ENCODE measurements around the gene HEG1. TPM values are rescaled to one million over a fixed set of nuclear protein-coding genes. Genes with fewer than 3 reads are reported as not detected.

Gene HEG1
- total and polyA plus RNA-seq, 2 of the 8 experiments (the other 6 are each of a cell fraction or from before 2014, with no cell fraction given) = 5.3 to 9.7 TPM

DNA sequence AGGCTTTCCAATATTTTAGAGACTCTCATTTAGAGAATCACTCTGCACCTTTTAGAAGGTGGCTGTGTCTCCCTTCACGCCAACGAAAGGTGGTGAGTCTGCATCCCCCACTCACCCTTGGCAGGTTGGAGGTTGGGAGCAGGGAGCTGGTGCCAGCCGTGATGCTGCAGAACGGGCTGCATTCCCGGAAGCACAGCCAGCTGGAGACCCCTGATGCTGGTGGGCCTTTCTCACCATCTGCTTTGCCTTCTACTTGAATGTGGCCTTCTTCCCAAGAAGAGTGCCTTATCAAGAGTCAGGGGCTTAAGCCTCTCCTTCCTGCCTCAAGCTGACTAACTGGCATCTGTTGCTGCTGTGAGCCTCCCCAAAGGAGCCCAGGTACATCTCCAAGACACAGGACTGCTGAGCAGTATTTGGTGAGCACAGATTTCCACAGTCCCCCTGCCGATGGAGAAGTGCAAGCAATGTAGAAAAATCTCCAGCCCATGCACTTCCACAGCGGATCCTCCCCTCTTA lies 17.7 kb upstream of the HEG1 start:
- no peak overlapping the region for H3K4me2 ChIP-seq (ENCODE audit: insufficient read depth in 1 of 2, low read depth in 2 of 2, low read length in 2 of 2)
- H3K23me2 ChIP-seq (ENCODE audit: low read depth, low read length) = no peaks in the 10 kb centered on the region; the same call in 1 of the 2 replicates
- no peak overlapping the region for H3K18ac ChIP-seq (ENCODE audit: extremely low read depth, low read length)
- H3K4me1 ChIP-seq (replicated peaks in 1 of 4; ENCODE audit: control insufficient read depth in 3 of 4, insufficient read depth in 4 of 4, low read length in 3 of 4) = peaks cover 0 to 6% (median 3%) of the 10 kb centered on the region in 4 experiments; a peak in 5 of 7 replicates
- no peaks in the 10 kb centered on the region for H3K79me2 ChIP-seq (ENCODE audit: control insufficient read depth in 1 of 2, insufficient read depth in 2 of 2, low read length in 2 of 2)
- FAIRE-seq (no peak), DNase-seq (ENCODE audit: low read depth in 1 of 2, low spot score in 2 of 2) (no peak)
- no peaks in the 10 kb centered on the region for H4K20me1 ChIP-seq (replicated peaks in 1 of 2; ENCODE audit: control insufficient read depth in 1 of 2, insufficient read depth in 2 of 2, low read length in 2 of 2)
- H3K9me3 ChIP-seq (ENCODE audit: insufficient read depth in 2 of 2, low read depth in 1 of 2, low read length in 1 of 2) = no peaks in the 10 kb centered on the region
- no peak overlapping the region for H3K56ac ChIP-seq (replicated peaks; ENCODE audit: insufficient read length, low read depth, low read length)
- H3K14ac ChIP-seq (ENCODE audit: insufficient read length) = no peak overlapping the region
- H3K36me3 ChIP-seq (ENCODE audit: control insufficient read depth in 2 of 4, insufficient read depth in 4 of 4, low read length in 3 of 4) = peaks cover 0 to 2% (median 0%) of the 10 kb centered on the region in 4 experiments; a peak in 1 of 8 replicates
- H4K8ac ChIP-seq (ENCODE audit: extremely low read depth, insufficient read depth, low read length) = no peak overlapping the region
- H3K9ac ChIP-seq (replicated peaks in 1 of 4; ENCODE audit: extremely low read depth in 1 of 4, low read depth in 3 of 4, low read length in 3 of 4) = no peak overlapping the region
- no peaks in the 10 kb centered on the region for H3K79me1 ChIP-seq (ENCODE audit: low read depth, low read length)
- H2BK5ac ChIP-seq (ENCODE audit: low read depth, low read length) = no peak overlapping the region
- H3K23ac ChIP-seq (ENCODE audit: insufficient read length) = no peak overlapping the region
- TF ChIP-seq PHF8 (conservative IDR thresholded peaks at IDR 0.05; ENCODE audit: low read depth, low read length) (no peak), NRF1 (IDR thresholded peaks at IDR 0.05; ENCODE audit: low read depth, low read length) (no peak), POLR2AphosphoS5 (IDR thresholded peaks at IDR 0.05; ENCODE audit: low read depth, low read length) (no peak), TBP (IDR thresholded peaks at IDR 0.05; ENCODE audit: low read depth, low read length) (no peak), SP2 (IDR thresholded peaks at IDR 0.05; ENCODE audit: low read length) (no peak), SRF (IDR thresholded peaks at IDR 0.05; ENCODE audit: low read depth, low read length) (no peak)
- ChIA-PET CTCF (ENCODE audit: partially characterized antibody) (interaction anchor here (0.6 to 2.1 kb wide), 5 partner anchors 15 to 86 kb away, joined by 3 to 6 read pairs (median 3); no protein-coding TSS in a partner anchor), POLR2A (ENCODE audit: partially characterized antibody) (interaction anchor here (0.7 to 2.0 kb wide), 2 partner anchors 11 kb away, joined by 5 to 9 read pairs; no protein-coding TSS in a partner anchor)
- H3K27me3 ChIP-seq (replicated peaks in 1 of 4; ENCODE audit: control insufficient read depth in 3 of 4, extremely low read depth in 1 of 4, insufficient read depth in 3 of 4, low read length in 3 of 4) = no peaks in the 10 kb centered on the region
- H2BK12ac ChIP-seq (ENCODE audit: low read depth, low read length) = no peak overlapping the region
- 80% methylated on average over 7 of the region's 7 CpGs; no CpG with 5 or more reads in 1 of the 2 experiments for WGBS, 2 experiments (ENCODE audit: extremely low coverage in 1 of 2, insufficient coverage in 1 of 2, insufficient read length in 1 of 2, insufficient replicate concordance in 2 of 2, low coverage in 1 of 2, low lambda C conversion rate in 2 of 2, missing lambda C conversion rate in 1 of 2)
- H2BK120ac ChIP-seq (replicated peaks; ENCODE audit: low read depth, low read length) = no peak overlapping the region
- no peak overlapping the region for H4K91ac ChIP-seq (replicated peaks; ENCODE audit: insufficient read length, low read length)
- H4K5ac ChIP-seq (ENCODE audit: insufficient read length, low read depth, low read length) = no peak overlapping the region
- H2AFZ ChIP-seq (ENCODE audit: low read length) = no peak overlapping the region
- H3K4ac ChIP-seq (replicated peaks; ENCODE audit: insufficient read length, low read depth, low read length) = no peak overlapping the region
- H3K4me3 ChIP-seq (ENCODE audit: extremely low read depth in 1 of 4, insufficient read depth in 2 of 4, low read depth in 3 of 4, low read length in 4 of 4) = no peak overlapping the region
- no peak overlapping the region for H3K27ac ChIP-seq (ENCODE audit: low read depth, low read length)
- no peak overlapping the region for H2AK5ac ChIP-seq (ENCODE audit: low read depth, low read length)
- H2BK15ac ChIP-seq (ENCODE audit: low read length) = no peak overlapping the region
- no peak overlapping the region for H2BK20ac ChIP-seq (ENCODE audit: low read length)

Data from H1 (cell line).